Bronchus fibroblast of lung (primary cell): ENCODE results near the gene ZNF658. TPM values are rescaled to one million over a fixed set of nuclear protein-coding genes. Genes with fewer than 3 reads are reported as not detected.

ENCODE experiments used
- total RNA-seq: library from RNA; depleted of rRNA; stranded (reverse); fragments of >200 nt; gene quantifications from 2 replicates; pipeline ENCODE4 v1.2.3, GENCODE V29; 2015

The ZNF658 gene
- 1.8 and 2.2 TPM in 2 replicates for total RNA-seq

DNA sequence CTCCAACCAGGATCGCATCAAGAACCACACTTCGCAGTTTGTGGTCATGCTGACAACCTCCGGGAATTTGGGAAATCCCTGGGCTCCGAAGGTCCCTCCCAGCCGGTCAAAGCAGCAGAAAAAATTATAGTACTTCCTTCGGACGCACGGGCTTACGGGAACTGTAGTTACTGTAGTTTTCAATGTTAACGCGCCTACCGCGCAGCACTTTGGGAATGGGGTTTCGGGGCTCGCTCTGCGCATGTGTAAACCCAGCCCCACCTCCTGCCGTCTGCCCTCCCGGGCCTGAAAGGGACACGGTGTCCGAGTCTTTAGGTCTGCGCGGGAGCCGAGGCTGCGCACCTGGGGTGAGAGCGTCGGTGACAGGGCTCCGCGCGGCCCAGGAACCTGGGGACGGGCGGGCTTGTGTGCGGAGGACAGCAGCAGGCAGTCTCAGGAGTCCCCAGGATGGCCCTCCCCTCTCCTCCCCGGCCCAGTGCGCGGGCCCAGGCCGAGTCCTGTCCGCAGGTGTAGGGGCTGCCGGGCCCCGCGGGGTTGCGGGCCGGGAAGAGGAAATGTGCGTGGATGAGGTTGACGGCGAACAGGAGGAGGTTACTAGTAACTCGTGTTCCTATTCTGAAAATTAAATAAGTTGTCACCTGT is at the start of gene ZNF658:
Gene ZNF658 (plus strand): TSS at position 236 of the 642 bp plus-strand sequence. CDS start 2,837 bp downstream, outside the sequence.

Other genes with a start within 250 kb of the ZNF658 start
- gene SPATA31A3, start 91.8 kb downstream of the ZNF658 start, total RNA-seq = not detected in 2 replicates